GM18861 (cell line): ENCODE results near the gene CRYGA.
"Not testable (repeated sequence)": the region's sequence is repeated elsewhere in the genome, so short reads cannot be mapped to it uniquely, and the experiment has no call there.

Source experiments
- ATAC-seq: cut with Tn5 transposase; IDR thresholded peaks from one replicate; pipeline ENCODE4 v1.9.1; 2021; ENCODE audit not compliant: unreplicated experiment

CRYGA gene

GRCh38 chr2:208164951-208165755 lies 1.8 kb upstream of the CRYGA start:
- no peak for ATAC-seq

GRCh38 chr2:208156439-208156838 lies 7.0 kb downstream of the CRYGA start:
- no peak for ATAC-seq

GRCh38 chr2:208153156-208153555 lies 10.2 kb downstream of the CRYGA start:
- ATAC-seq: no peak

GRCh38 chr2:208150956-208151355 lies 12.4 kb downstream of the CRYGA start:
- no peak for ATAC-seq

- no peak for ATAC-seq
Observed at GRCh38 chr2:208150094-208150493, 13.3 kb downstream of the CRYGA start.

GRCh38 chr2:208148803-208149202 lies 14.6 kb downstream of the CRYGA start:
- no peak for ATAC-seq

GRCh38 chr2:208147759-208148158 lies 15.6 kb downstream of the CRYGA start:
- ATAC-seq: no peak

- no peak for ATAC-seq
Observed at GRCh38 chr2:208147008-208147407, 16.4 kb downstream of the CRYGA start.

- no peak for ATAC-seq
Observed at GRCh38 chr2:208146006-208146405, 17.4 kb downstream of the CRYGA start, which contains the start of gene CRYGB. Gene CRYGB, minus strand, starts transcription at chr2:208146158. Its CDS starts 38 bp downstream, at chr2:208146120.

- ATAC-seq: no peak
Observed at GRCh38 chr2:208142925-208143799, 20.2 kb downstream of the CRYGA start.

GRCh38 chr2:208142240-208142924 lies 21.0 kb downstream of the CRYGA start:
- no peak for ATAC-seq

- ATAC-seq: no peak
Observed at GRCh38 chr2:208139447-208139846, 23.9 kb downstream of the CRYGA start.

GRCh38 chr2:208138334-208138733 lies 25.1 kb downstream of the CRYGA start:
- ATAC-seq: not testable (repeated sequence)

- no peak for ATAC-seq
Observed at GRCh38 chr2:208136716-208137094, 26.7 kb downstream of the CRYGA start.

- no peak for ATAC-seq
Observed at GRCh38 chr2:208135794-208136715, 27.3 kb downstream of the CRYGA start.

- peak; percentile 45 for ATAC-seq
Observed at GRCh38 chr2:208134928-208135586, 28.3 kb downstream of the CRYGA start.

GRCh38 chr2:208130712-208131110 lies 32.7 kb downstream of the CRYGA start:
- ATAC-seq: no peak

GRCh38 chr2:208129744-208130711 lies 33.4 kb downstream of the CRYGA start, which contains the start of gene CRYGC:
Gene CRYGC, minus strand, starts transcription at chr2:208129828. Its CDS starts 36 bp downstream, at chr2:208129792.
- ATAC-seq: no peak
